GM10266 (cell line): ENCODE results near the gene FBXO8.

Experiments used
- DNase-seq: peaks from one replicate; pipeline ENCODE4 v3.0.0; 2012; ENCODE audit errors: extremely low spot score
- TF ChIP-seq, protein P1 (sequence below): IDR thresholded peaks from 2 replicates; pipeline ENCODE4 v1.5.1; 2012; ENCODE audit warnings: mild to moderate bottlenecking, low read depth; ENCODE audit not compliant: control insufficient read depth, insufficient read depth; ENCODE audit errors: missing control alignments

Gene FBXO8

DNA sequence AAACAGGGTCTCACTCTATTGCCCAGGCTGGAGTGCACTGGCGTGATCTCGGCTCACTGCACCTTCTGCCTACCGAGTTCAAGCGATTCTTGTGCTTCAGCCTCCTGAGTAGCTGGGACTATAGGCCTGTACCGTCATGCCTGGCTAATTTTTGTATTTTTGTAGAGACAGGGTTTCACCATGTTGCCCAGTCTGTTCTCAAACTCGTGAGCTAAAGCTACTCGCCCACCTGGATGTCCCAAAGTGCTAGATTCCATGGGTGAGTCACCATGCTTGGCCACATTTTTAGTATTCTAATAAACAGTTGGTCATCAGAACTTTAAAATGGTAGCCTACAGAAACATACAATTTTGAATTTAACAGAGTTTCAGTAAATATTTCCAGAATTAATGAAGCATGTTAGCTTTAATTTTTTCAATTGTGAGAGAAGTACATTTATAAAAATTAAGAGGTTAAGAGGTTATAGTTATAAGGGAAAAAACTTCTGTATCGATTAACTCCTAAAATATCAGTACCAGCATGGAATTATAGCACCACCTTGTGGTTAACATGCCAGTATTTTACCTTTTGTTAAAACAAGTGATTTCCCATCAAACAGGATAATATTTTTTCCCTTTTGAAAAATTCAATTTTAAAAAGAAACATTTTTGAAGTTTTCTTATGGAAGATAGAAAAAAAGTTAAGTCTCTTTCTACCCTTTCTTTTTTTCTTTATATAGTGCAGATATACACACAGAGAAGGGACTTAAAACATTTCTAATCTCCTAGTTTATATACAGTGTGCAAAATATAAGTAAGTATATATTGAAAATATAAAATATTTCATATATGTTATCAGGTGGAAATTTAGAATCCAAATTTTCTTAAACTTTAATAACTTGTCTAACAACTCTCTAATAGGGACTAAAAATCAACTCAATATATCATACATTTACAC is 35.6 kb upstream of the FBXO8 start:
- TF ChIP-seq, protein P1, sequence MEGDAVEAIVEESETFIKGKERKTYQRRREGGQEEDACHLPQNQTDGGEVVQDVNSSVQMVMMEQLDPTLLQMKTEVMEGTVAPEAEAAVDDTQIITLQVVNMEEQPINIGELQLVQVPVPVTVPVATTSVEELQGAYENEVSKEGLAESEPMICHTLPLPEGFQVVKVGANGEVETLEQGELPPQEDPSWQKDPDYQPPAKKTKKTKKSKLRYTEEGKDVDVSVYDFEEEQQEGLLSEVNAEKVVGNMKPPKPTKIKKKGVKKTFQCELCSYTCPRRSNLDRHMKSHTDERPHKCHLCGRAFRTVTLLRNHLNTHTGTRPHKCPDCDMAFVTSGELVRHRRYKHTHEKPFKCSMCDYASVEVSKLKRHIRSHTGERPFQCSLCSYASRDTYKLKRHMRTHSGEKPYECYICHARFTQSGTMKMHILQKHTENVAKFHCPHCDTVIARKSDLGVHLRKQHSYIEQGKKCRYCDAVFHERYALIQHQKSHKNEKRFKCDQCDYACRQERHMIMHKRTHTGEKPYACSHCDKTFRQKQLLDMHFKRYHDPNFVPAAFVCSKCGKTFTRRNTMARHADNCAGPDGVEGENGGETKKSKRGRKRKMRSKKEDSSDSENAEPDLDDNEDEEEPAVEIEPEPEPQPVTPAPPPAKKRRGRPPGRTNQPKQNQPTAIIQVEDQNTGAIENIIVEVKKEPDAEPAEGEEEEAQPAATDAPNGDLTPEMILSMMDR = peak; percentile 52
- no peak for DNase-seq

DNA sequence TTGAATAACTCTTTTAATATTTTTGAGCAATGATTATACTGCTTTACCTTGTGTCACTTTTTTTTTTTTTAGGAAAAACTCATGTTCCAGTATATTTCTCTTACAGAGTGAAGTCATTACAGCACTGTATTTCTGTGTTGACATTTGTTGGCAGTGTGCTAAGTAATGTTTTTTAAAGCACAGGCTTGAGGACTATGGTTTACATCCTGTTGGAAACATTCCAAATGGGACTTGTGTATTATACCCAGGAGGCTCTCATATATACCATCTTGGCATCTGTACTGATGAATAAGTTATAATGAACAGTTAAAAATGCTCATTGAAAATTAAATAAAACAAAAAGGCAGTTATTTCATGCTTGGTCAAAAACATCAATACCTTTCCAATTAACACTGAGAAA is 34.1 kb upstream of the FBXO8 start:
- no peak for DNase-seq
- TF ChIP-seq, protein P1 = no peak

DNA sequence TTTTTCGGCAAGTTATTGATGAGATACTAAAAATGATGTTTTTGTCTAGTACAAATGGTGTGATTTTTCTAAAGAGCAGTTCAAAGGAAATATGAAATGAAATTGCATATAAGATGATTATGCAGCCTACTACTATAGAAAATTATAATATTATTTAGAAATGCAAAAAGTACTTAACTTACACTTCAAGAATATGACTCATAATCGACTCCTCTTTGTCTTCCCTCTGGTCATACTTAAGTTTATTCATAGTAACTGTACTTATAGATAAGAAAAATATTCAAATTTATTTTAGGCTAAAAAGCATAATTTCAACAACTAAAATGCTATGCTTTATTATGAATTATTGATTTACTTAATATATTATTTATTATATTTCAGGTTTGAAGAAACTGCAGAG is 33.5 kb upstream of the FBXO8 start:
- no peak for DNase-seq
- TF ChIP-seq, protein P1 = no peak

DNA sequence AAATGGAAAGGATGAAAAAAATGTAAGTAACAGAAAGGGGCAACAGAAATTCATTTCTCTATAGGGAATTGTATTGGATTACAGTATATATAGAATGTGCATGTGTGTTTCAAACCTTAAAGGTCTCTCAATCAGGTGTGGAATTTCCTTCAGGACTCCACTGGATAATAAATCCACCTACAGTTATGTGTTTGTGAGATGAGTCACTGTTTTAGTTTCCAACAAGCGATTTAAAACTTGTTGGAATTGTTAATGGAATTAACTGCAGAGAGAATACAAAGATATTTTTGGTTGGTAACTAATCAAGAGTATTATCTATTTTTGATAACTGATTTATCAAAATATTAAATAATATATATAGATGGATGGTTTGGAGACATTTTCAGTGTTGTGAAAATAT is 33.1 kb upstream of the FBXO8 start:
- no peak for DNase-seq
- TF ChIP-seq, protein P1 = no peak

DNA sequence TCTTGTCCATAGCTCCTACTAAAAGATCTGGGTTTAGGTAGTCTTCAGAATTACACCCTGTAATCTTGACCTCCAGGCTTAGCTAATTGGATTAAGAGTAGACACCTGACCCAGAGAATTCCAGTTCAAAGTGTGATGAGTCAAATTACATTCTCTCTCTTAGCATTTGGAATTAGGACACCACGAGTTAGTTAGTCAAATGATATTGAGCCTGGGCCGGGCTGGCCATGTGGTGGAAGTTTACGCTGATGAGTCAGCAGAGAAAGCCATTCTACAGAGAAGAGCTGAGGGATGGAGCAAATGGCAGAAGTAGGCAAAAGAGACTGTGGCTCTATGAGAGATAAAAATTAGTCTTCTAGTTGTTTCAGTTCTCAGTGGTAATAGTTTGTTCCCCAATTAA is 31.3 kb upstream of the FBXO8 start:
- TF ChIP-seq, protein P1 = no peak
- DNase-seq = no peak

DNA sequence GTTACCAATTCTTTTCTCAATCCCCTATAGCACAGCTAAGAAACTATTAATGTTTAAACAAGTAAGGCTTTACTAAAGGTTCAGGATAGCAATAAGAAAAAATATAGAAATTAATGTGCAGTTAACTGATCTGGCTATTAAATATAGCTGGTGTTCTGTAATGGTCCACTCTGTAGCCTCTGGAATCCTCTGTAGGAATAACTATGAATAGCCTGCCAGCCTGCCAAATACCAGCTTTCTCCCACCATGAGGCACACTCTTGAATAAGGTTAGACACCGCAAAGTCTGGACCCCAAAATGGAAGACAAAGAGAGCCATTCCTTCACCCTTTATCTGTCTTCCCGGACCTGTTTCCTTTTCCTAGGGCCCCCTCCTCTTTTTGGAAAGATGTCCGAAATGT is 30.8 kb upstream of the FBXO8 start:
- TF ChIP-seq, protein P1 = no peak
- no peak for DNase-seq

DNA sequence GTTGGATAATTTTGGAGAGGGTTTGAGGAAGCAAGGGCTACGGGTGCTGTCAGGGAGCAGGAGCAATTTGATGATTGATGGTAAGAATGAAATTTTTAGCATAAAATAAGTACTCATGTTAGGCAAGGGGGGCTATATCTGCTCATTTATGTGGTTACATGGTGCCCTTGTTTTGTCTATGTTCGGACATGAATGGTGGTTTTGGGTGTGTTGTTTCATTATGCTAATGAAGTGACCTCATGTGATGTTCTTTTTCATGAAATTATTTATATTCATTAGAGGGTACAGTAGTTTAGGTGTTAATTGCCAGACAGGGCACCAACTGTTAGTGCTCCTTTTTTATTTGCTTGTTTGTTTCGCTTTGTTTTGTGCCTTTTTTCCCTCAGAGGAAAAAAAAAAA is 29.5 kb upstream of the FBXO8 start:
- TF ChIP-seq, protein P1 = no peak
- no peak for DNase-seq
